ENCODE results near the gene PCDHAC1.

Gene PCDHAC1

DNA sequence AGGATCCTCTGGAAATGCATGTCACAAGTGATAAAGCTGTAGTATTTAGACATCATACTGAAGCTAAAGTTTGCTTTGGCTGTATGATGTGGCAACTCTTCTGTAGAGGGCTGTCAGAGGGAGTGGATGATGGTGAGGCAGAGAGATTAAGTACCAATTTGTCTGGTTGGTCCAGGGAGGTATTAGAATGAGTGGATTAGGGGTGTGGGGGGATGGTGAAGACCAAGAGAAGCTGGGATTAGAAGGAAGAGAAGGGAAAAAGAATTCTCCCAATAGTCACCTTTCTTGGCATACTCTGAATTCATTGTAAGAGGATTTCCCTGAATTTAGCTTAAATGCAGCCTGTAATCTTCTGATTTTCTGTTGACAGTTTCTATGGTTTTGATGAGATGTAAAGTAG is 43.8 kb downstream of the PCDHAC1 start:
- TF ChIP-seq, protein P1, sequence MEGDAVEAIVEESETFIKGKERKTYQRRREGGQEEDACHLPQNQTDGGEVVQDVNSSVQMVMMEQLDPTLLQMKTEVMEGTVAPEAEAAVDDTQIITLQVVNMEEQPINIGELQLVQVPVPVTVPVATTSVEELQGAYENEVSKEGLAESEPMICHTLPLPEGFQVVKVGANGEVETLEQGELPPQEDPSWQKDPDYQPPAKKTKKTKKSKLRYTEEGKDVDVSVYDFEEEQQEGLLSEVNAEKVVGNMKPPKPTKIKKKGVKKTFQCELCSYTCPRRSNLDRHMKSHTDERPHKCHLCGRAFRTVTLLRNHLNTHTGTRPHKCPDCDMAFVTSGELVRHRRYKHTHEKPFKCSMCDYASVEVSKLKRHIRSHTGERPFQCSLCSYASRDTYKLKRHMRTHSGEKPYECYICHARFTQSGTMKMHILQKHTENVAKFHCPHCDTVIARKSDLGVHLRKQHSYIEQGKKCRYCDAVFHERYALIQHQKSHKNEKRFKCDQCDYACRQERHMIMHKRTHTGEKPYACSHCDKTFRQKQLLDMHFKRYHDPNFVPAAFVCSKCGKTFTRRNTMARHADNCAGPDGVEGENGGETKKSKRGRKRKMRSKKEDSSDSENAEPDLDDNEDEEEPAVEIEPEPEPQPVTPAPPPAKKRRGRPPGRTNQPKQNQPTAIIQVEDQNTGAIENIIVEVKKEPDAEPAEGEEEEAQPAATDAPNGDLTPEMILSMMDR (IDR thresholded peaks at IDR 0.05; ENCODE audit: insufficient read depth, missing control alignments), result no peak

GRCh38 chr5:140973550-140973949 is 47.5 kb downstream of the PCDHAC1 start:
- DNase-seq (ENCODE audit: insufficient read length, low spot score), result no peak
- FAIRE-seq, result no peak
- TF ChIP-seq, protein P1 (IDR thresholded peaks at IDR 0.05; ENCODE audit: insufficient read depth, missing control alignments), result no peak

More for the DNA sequence above, 43.8 kb downstream of the PCDHAC1 start:
- DNase-seq (ENCODE audit: insufficient read length, low spot score) (peak; percentile 45), FAIRE-seq (peak; percentile 94)

GRCh38 chr5:140977003-140977402 is 50.9 kb downstream of the PCDHAC1 start:
- TF ChIP-seq, protein P1 (IDR thresholded peaks at IDR 0.05; ENCODE audit: insufficient read depth, missing control alignments), result no peak
- FAIRE-seq, result peak; percentile 84
- DNase-seq (ENCODE audit: insufficient read length, low spot score), result no peak

- TF ChIP-seq, protein P1 (IDR thresholded peaks at IDR 0.05; ENCODE audit: insufficient read depth, missing control alignments), result no peak
- FAIRE-seq, result no peak
- DNase-seq (ENCODE audit: insufficient read length, low spot score), result no peak
Observed at GRCh38 chr5:140978260-140978659, 52.2 kb downstream of the PCDHAC1 start.

- FAIRE-seq (peak; percentile 84), DNase-seq (ENCODE audit: insufficient read length, low spot score) (no peak)
- TF ChIP-seq, protein P1 (IDR thresholded peaks at IDR 0.05; ENCODE audit: insufficient read depth, missing control alignments), result no peak
Observed at GRCh38 chr5:140978983-140979382, 52.9 kb downstream of the PCDHAC1 start.

Measured in D721Med (cell line).